B cell (primary cell): ENCODE results near the gene HDAC9. TPM values are rescaled to one million over a fixed set of nuclear protein-coding genes. Genes with fewer than 3 reads are reported as not detected.

Source experiments
- ATAC-seq: fragments of 200-7000 bp; cut with Tn5 transposase; one replicate; pipeline ENCODE4 v1.10.0; 2021; ENCODE audit warnings: low read depth, mild to moderate bottlenecking, moderate number of reproducible peaks, moderate library complexity
- CTCF ChIA-PET: fragments of 350-600 bp; sonication (Branson Sonifier 250); formaldehyde crosslinking; loops from one replicate; lab custom pipeline; 2021; ENCODE audit warnings: antibody characterized with exemption, inconsistent platforms; lab: Charles Lee
- POLR2A ChIA-PET: fragments of 350-600 bp; sonication (Branson Sonifier 250); formaldehyde crosslinking; loops from one replicate; lab custom pipeline; 2021; ENCODE audit warnings: antibody characterized with exemption; lab: Charles Lee
- DNase-seq: peaks from one replicate; pipeline ENCODE4 v3.0.0; 2013
- H2AFZ ChIP-seq: 2 replicates; pipeline ENCODE4 v1.6.1; 2012; ENCODE audit warnings: mild to moderate bottlenecking, low read depth, low read length; ENCODE audit not compliant: insufficient read depth, poor library complexity, severe bottlenecking
- H3K27ac ChIP-seq, 2 donors: 1 replicate in 1 of 2; 2 replicates in 1 of 2; pipeline ENCODE4 v1.5.1; 2012 to 2013; ENCODE audit warnings: low read length in 2 of 2, mild to moderate bottlenecking in 2 of 2, moderate library complexity in 1 of 2
- H3K27me3 ChIP-seq, 4 experiments: fragments of 200-600 bp in 1 of 4; sonication (generic) in 1 of 4; replicated peaks in 1 of 4; 1 replicate in 2 of 4; 2 replicates in 2 of 4; pipeline versions ENCODE4 v1.6.1 to v1.7.0; 2013 to 2016; ENCODE audit warnings: low read length in 3 of 4, mild to moderate bottlenecking in 2 of 4, mixed read lengths in 1 of 4, moderate library complexity in 1 of 4; ENCODE audit not compliant: insufficient read depth in 4 of 4, control insufficient read depth in 3 of 4; ENCODE audit errors: control extremely low read depth in 1 of 4
- H3K36me3 ChIP-seq, 2 experiments: replicated peaks in 1 of 2; 1 replicate in 1 of 2; 2 replicates in 1 of 2; pipeline versions ENCODE4 v1.6.1 to v1.7.1; 2013; ENCODE audit warnings: low read length in 1 of 2; ENCODE audit not compliant: insufficient read depth in 2 of 2, control insufficient read depth in 1 of 2; ENCODE audit errors: control extremely low read depth in 1 of 2, extremely low read depth in 1 of 2
- H3K4me1 ChIP-seq, 2 donors: fragments of 200-600 bp in 1 of 2; sonication (generic) in 1 of 2; 1 replicate in 1 of 2; 2 replicates in 1 of 2; pipeline versions ENCODE4 v1.5.1 to v1.6.1; 2013 to 2017; ENCODE audit warnings: low read length in 2 of 2; ENCODE audit not compliant: control insufficient read depth in 2 of 2, insufficient read depth in 2 of 2
- H3K4me2 ChIP-seq: replicated peaks from 2 replicates; pipeline ENCODE3; 2012; ENCODE audit warnings: mild to moderate bottlenecking, low read depth, low read length; ENCODE audit not compliant: poor library complexity, severe bottlenecking
- H3K4me3 ChIP-seq, 5 experiments: fragments of 200-600 bp in 1 of 5; sonication (generic) in 1 of 5; 1 replicate in 3 of 5; 2 replicates in 2 of 5; pipeline versions ENCODE4 v1.5.1 to v1.7.0; 2011 to 2016; ENCODE audit warnings: low read length in 4 of 5, mild to moderate bottlenecking in 4 of 5, low read depth in 2 of 5, control low read depth in 1 of 5, moderate library complexity in 1 of 5; ENCODE audit not compliant: insufficient read depth in 1 of 5; ENCODE audit errors: control extremely low read depth in 1 of 5, extremely low read depth in 1 of 5
- H3K79me2 ChIP-seq: fragments of 200-600 bp; sonication (generic); one replicate; pipeline ENCODE4 v1.6.0; 2016; ENCODE audit warnings: low read length; ENCODE audit not compliant: control insufficient read depth, insufficient read depth
- H3K9ac ChIP-seq: fragments of 200-600 bp; sonication (generic); 2 replicates; pipeline ENCODE4 v1.6.1; 2017; ENCODE audit warnings: mild to moderate bottlenecking, low read length, moderate library complexity
- H3K9me3 ChIP-seq, 3 donors: one replicate each; pipeline versions ENCODE4 v1.6.1 to v1.7.1; 2013; ENCODE audit warnings: low read length in 2 of 3; ENCODE audit not compliant: control insufficient read depth in 2 of 3, insufficient read depth in 1 of 3; ENCODE audit errors: control extremely low read depth in 1 of 3
- H4K20me1 ChIP-seq: 2 replicates; pipeline ENCODE4 v1.6.0; 2012; ENCODE audit warnings: mild to moderate bottlenecking, low read length; ENCODE audit not compliant: insufficient read depth, control insufficient read depth, poor library complexity, severe bottlenecking
- H3K27ac Mint-ChIP-seq: one replicate; pipeline ENCODE4 v1.8.0; 2021; ENCODE audit warnings: mixed read lengths
- H3K27me3 Mint-ChIP-seq: one replicate; pipeline ENCODE4 v1.8.0; 2021; ENCODE audit warnings: mixed read lengths
- H3K4me1 Mint-ChIP-seq: one replicate; pipeline ENCODE4 v1.8.0; 2021; ENCODE audit warnings: mixed read lengths
- H3K4me3 Mint-ChIP-seq: one replicate; pipeline ENCODE4 v1.8.0; 2021; ENCODE audit warnings: mixed read lengths
- H3K9me3 Mint-ChIP-seq: one replicate; pipeline ENCODE4 v1.8.0; 2022; ENCODE audit warnings: mixed read lengths; ENCODE audit not compliant: insufficient read depth
- EZH2 ChIP-seq: IDR thresholded peaks from 2 replicates; pipeline ENCODE4 v1.6.1; 2012; ENCODE audit warnings: borderline replicate concordance, low read depth, mild to moderate bottlenecking, moderate library complexity, low read length; ENCODE audit not compliant: insufficient read depth, poor library complexity, severe bottlenecking
- WGBS: methylation state at CpG from one replicate; pipeline ENCODE4 v1.1.5; 2013; ENCODE audit warnings: missing lambda C conversion rate; ENCODE audit not compliant: insufficient coverage; 5-methylcytosine and 5-hydroxymethylcytosine counted together
- intact Hi-C: fragments of 100-400 bp; cut with micrococcal nuclease; formaldehyde crosslinking; loops from one replicate; pipeline ENCODE4 v1.10.0; 2022
- polyA plus RNA-seq: library from polyadenylated mRNA; depleted of rRNA; stranded (reverse); fragments of >200 nt; gene quantifications from 2 replicates; pipeline ENCODE4 v1.2.3, GENCODE V29; 2012
- total RNA-seq, 2 donors: library from RNA; stranded (reverse); fragments of 120-200 nt in 1 of 2; gene quantifications; 1 replicate in 1 of 2; 2 replicates in 1 of 2; pipeline versions ENCODE4 v1.2.3 to v1.2.4, GENCODE V29; 2013 to 2022
- TF ChIP-seq, protein P1 (sequence below): fragments of 200-600 bp; IDR thresholded peaks from one replicate; pipeline ENCODE4 v1.8.0; 2022; ENCODE audit warnings: antibody characterized with exemption, mild to moderate bottlenecking

HDAC9 gene
- total and polyA plus RNA-seq, 2 donors (not counting 1 experiment from before 2014, with no cell fraction given): 49.1 to 64.8 TPM

DNA sequence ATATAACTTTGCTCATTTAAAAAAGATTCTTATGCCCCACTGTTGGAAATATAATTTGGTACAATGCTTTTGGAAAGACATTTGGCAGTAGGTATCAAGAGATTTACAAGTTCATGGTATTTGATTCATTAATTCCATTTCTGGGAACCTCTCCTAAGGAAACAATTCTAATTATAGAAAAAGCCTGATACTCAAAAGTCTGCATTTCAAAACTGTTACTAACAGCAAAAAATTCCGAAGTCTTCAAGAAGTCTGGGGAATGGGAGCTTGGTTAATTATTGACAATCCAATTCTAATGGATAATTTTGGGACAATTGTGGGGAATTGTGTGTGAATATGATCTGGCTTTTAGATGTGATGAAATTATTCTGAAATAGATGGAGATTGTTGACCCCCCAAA, 59.6 kb downstream of the HDAC9 start:
- ChIA-PET POLR2A (interaction anchor here (1.3 kb wide), 1 partner anchor 18 kb away, joined by 3 read pairs; no protein-coding TSS in a partner anchor), CTCF (interaction anchor here (0.8 to 1.3 kb wide), 3 partner anchors 15 to 113 kb away, joined by 3 read pairs; no protein-coding TSS in a partner anchor)
- intact Hi-C loops: no loop called here
- Mint-ChIP-seq H3K4me3 (no peak overlapping the region), H3K9me3 (no peaks in the 10 kb centered on the region), H3K27me3 (no peaks in the 10 kb centered on the region), H3K4me1 (peaks cover 57% of the 10 kb centered on the region), H3K27ac (no peak overlapping the region)
- H3K9ac ChIP-seq: no peak overlapping the region
- peaks cover 85% of the 10 kb centered on the region for H3K79me2 ChIP-seq
- no peak overlapping the region for H3K4me3 ChIP-seq
- no CpG with 5 or more reads among the region's 1 CpG for WGBS
- H3K27me3 ChIP-seq: no peaks in the 10 kb centered on the region
- peaks cover 7% of the 10 kb centered on the region for H4K20me1 ChIP-seq
- H3K27ac ChIP-seq: no peak overlapping the region
- no peak for ATAC-seq
- TF ChIP-seq EZH2: no peak
- TF ChIP-seq, protein P1, sequence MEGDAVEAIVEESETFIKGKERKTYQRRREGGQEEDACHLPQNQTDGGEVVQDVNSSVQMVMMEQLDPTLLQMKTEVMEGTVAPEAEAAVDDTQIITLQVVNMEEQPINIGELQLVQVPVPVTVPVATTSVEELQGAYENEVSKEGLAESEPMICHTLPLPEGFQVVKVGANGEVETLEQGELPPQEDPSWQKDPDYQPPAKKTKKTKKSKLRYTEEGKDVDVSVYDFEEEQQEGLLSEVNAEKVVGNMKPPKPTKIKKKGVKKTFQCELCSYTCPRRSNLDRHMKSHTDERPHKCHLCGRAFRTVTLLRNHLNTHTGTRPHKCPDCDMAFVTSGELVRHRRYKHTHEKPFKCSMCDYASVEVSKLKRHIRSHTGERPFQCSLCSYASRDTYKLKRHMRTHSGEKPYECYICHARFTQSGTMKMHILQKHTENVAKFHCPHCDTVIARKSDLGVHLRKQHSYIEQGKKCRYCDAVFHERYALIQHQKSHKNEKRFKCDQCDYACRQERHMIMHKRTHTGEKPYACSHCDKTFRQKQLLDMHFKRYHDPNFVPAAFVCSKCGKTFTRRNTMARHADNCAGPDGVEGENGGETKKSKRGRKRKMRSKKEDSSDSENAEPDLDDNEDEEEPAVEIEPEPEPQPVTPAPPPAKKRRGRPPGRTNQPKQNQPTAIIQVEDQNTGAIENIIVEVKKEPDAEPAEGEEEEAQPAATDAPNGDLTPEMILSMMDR: no peak
- H3K4me2 ChIP-seq: no peak overlapping the region
- no peak for DNase-seq
- H3K36me3 ChIP-seq: peaks cover 6 to 7% of the 10 kb centered on the region in 2 experiments
- no peaks in the 10 kb centered on the region for H3K9me3 ChIP-seq
- H2AFZ ChIP-seq: no peak overlapping the region
- H3K4me1 ChIP-seq: peaks cover 23 to 33% of the 10 kb centered on the region in 2 donors

DNA sequence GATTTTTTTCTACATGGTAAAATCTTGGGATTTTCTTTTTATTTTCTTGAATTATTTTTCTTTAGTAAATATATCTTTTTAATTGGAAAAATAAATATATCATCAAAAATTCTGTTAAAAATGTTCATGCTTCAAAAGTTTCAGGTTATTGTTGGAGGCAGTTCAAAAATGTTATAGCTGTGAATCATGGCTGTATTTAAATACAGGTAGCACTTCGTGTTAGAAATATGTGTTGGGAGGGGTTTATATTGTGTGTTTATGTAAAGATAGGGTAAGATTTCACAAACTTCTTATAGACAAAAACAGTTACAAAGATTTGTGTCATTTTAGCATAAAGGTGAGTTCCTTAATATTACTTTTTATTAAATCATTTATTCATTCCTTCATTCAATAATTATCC, 60.4 kb downstream of the HDAC9 start:
- no peak overlapping the region for H3K9ac ChIP-seq
- ChIA-PET POLR2A (no interaction called here), CTCF (interaction anchor here (0.8 to 1.3 kb wide), 2 partner anchors 14 to 112 kb away, joined by 3 read pairs; no protein-coding TSS in a partner anchor)
- Mint-ChIP-seq H3K4me1 (peaks cover 57% of the 10 kb centered on the region), H3K9me3 (no peaks in the 10 kb centered on the region), H3K27ac (no peak overlapping the region), H3K27me3 (no peaks in the 10 kb centered on the region), H3K4me3 (no peak overlapping the region)
- DNase-seq (no peak), ATAC-seq (no peak)
- H3K4me2 ChIP-seq: no peak overlapping the region
- H3K79me2 ChIP-seq: peaks cover 84% of the 10 kb centered on the region
- H3K36me3 ChIP-seq: peaks cover 6 to 7% of the 10 kb centered on the region in 2 experiments
- H4K20me1 ChIP-seq: peaks cover 7% of the 10 kb centered on the region
- H2AFZ ChIP-seq: no peak overlapping the region
- no peaks in the 10 kb centered on the region for H3K27me3 ChIP-seq
- intact Hi-C loops: no loop called here
- TF ChIP-seq, protein P1: no peak
- TF ChIP-seq EZH2: no peak
- H3K9me3 ChIP-seq: no peaks in the 10 kb centered on the region
- H3K27ac ChIP-seq: no peak overlapping the region
- no CpG with 5 or more reads among the region's 1 CpG for WGBS
- H3K4me1 ChIP-seq: peaks cover 18 to 28% of the 10 kb centered on the region in 2 donors
- H3K4me3 ChIP-seq: no peak overlapping the region
